HCT116 (cell line): ENCODE measurements around the gene CACNA1F. TPM values are rescaled to one million over a fixed set of nuclear protein-coding genes. Genes with fewer than 3 reads are reported as not detected.

Experiments
- ATAC-seq: fragments of 200-7000 bp; cut with Tn5 transposase; 2 replicates; pipeline ENCODE4 v1.9.1; 2020; ENCODE audit warnings: mild to moderate bottlenecking, moderate library complexity
- BruUV-seq: library from RNA; stranded (reverse); fragments of 400-500 nt; replicated peaks from 2 replicates; lab custom pipeline; 2021; lab: Mats Ljungman, UMichigan
- CTCF ChIA-PET: fragments of 300-600 bp; sonication (Branson Sonifier 250); formaldehyde crosslinking; loops from one replicate; lab custom pipeline; 2021; ENCODE audit warnings: antibody characterized with exemption; lab: Charles Lee
- POLR2A ChIA-PET: fragments of 300-600, 350-600 bp; sonication (Branson Sonifier 250); formaldehyde crosslinking; loops from one replicate; lab custom pipeline; 2021; ENCODE audit warnings: antibody characterized with exemption; lab: Charles Lee
- RAD21 ChIA-PET, 2 experiments: fragments of 300-600 bp; sonication (Branson Sonifier 250); formaldehyde crosslinking; loops; one replicate each; lab custom pipeline; 2023; ENCODE audit warnings: low total read pairs in 2 of 2; ENCODE audit not compliant: uncharacterized antibody in 2 of 2, unreplicated experiment in 2 of 2, low non-redundant PET in 1 of 2; lab: Charles Lee
- DNase-seq: peaks from one replicate; pipeline ENCODE4 v3.0.0-alpha.2; 2010; ENCODE audit warnings: low read depth, low spot score
- H2AFZ ChIP-seq: fragments of 200-600 bp; shearing (Covaris generic), sonication (generic); 2 replicates; pipeline ENCODE4 v1.6.1; 2017; ENCODE audit warnings: low read depth, mixed run types, mixed read lengths, antibody characterized with exemption, low read length; ENCODE audit not compliant: poor library complexity, severe bottlenecking
- H3K27ac ChIP-seq: 2 replicates; pipeline ENCODE4 v1.5.1; 2012; ENCODE audit warnings: low read depth, low read length
- H3K27me3 ChIP-seq: fragments of 200-600 bp; sonication (generic); 2 replicates; pipeline ENCODE4 v1.6.1; 2016; ENCODE audit warnings: mixed run types, low read length, mixed read lengths; ENCODE audit not compliant: insufficient read depth
- H3K36me3 ChIP-seq, 2 experiments: fragments of 200-500 bp in 1 of 2; fragments of 200-600 bp in 1 of 2; sonication (Bioruptor generic) in 1 of 2; sonication (generic) in 1 of 2; 2 replicates each; pipeline versions ENCODE4 v1.5.1 to v1.6.1; 2014 to 2016; ENCODE audit warnings: low read length in 2 of 2, inconsistent platforms in 1 of 2, mixed read lengths in 1 of 2, mixed run types in 1 of 2; ENCODE audit not compliant: insufficient read depth in 2 of 2, control insufficient read depth in 1 of 2
- H3K4me1 ChIP-seq, 2 experiments: fragments of 200-600 bp in 1 of 2; sonication (generic) in 1 of 2; 2 replicates each; pipeline versions ENCODE4 v1.5.1 to v1.6.1; 2012 to 2017; ENCODE audit warnings: low read length in 2 of 2, inconsistent platforms in 1 of 2, mild to moderate bottlenecking in 1 of 2, mixed read lengths in 1 of 2, mixed run types in 1 of 2, moderate library complexity in 1 of 2; ENCODE audit not compliant: insufficient read depth in 2 of 2, control insufficient read depth in 1 of 2
- H3K4me2 ChIP-seq: fragments of 200-600 bp; sonication (generic); 2 replicates; pipeline ENCODE4 v1.6.1; 2017; ENCODE audit warnings: mixed run types, low read length, mixed read lengths
- H3K4me3 ChIP-seq, 2 experiments: fragments of 200-600 bp in 1 of 2; sonication (generic) in 1 of 2; replicated peaks in 1 of 2; 2 replicates each; pipeline ENCODE4 v1.5.1; 2011 to 2016; ENCODE audit warnings: low read length in 2 of 2, control low read depth in 1 of 2, low read depth in 1 of 2, mild to moderate bottlenecking in 1 of 2, mixed read lengths in 1 of 2, mixed run types in 1 of 2
- H3K79me2 ChIP-seq: fragments of 200-600 bp; sonication (generic); 2 replicates; pipeline ENCODE4 v1.6.1; 2017; ENCODE audit warnings: mild to moderate bottlenecking, mixed run types, low read length, moderate library complexity, mixed read lengths; ENCODE audit not compliant: insufficient read depth
- H3K9ac ChIP-seq: fragments of 200-600 bp; sonication (generic); 2 replicates; pipeline ENCODE4 v1.6.1; 2016; ENCODE audit warnings: low read length, mixed read lengths
- H3K9me2 ChIP-seq: fragments of 200-600 bp; sonication (generic), shearing (Covaris generic); 2 replicates; pipeline ENCODE4 v1.6.1; 2017; ENCODE audit warnings: mixed run types, mild to moderate bottlenecking, moderate library complexity; ENCODE audit not compliant: insufficient read depth
- H3K9me3 ChIP-seq, 2 experiments: fragments of 200-500 bp in 1 of 2; fragments of 200-600 bp in 1 of 2; sonication (Bioruptor generic) in 1 of 2; sonication (generic) in 1 of 2; 2 replicates each; pipeline ENCODE4 v1.6.1; 2014 to 2017; ENCODE audit warnings: low read length in 2 of 2, mixed read lengths in 2 of 2, inconsistent platforms in 1 of 2, low read depth in 1 of 2, mild to moderate bottlenecking in 1 of 2, mixed run types in 1 of 2, moderate library complexity in 1 of 2; ENCODE audit not compliant: control insufficient read depth in 1 of 2, insufficient read depth in 1 of 2
- H4K20me1 ChIP-seq: fragments of 200-600 bp; sonication (generic), shearing (Covaris generic); 2 replicates; pipeline ENCODE4 v1.6.1; 2017; ENCODE audit warnings: mixed run types, mild to moderate bottlenecking, moderate library complexity; ENCODE audit not compliant: insufficient read depth
- CEBPB ChIP-seq: IDR thresholded peaks from 2 replicates; pipeline ENCODE4 v1.6.1; 2012; ENCODE audit warnings: low read depth
- EGR1 ChIP-seq: IDR thresholded peaks from 2 replicates; pipeline ENCODE4 v1.6.1; 2012; ENCODE audit warnings: low read depth
- ELF1 ChIP-seq: IDR thresholded peaks from 2 replicates; pipeline ENCODE4 v1.6.1; 2012; ENCODE audit warnings: low read depth, borderline replicate concordance
- EZH2 ChIP-seq: fragments of 200-600 bp; sonication (generic); IDR thresholded peaks from 2 replicates; pipeline ENCODE4 v1.6.1; 2017; ENCODE audit warnings: antibody characterized with exemption, mixed run types
- POLR2AphosphoS5 ChIP-seq: IDR thresholded peaks from 2 replicates; pipeline ENCODE4 v1.6.1; 2011; ENCODE audit warnings: mild to moderate bottlenecking, low read depth, low read length, moderate library complexity
- SP1 ChIP-seq: IDR thresholded peaks from 2 replicates; pipeline ENCODE4 v1.6.1; 2012; ENCODE audit warnings: low read depth
- SRF ChIP-seq: IDR thresholded peaks from 2 replicates; pipeline ENCODE4 v1.6.1; 2012; ENCODE audit warnings: low read depth
- ZFX ChIP-seq: fragments of 450-650 bp; IDR thresholded peaks from 2 replicates; pipeline ENCODE4 v1.6.1; 2017
- intact Hi-C: fragments of 100-400 bp; cut with micrococcal nuclease; formaldehyde crosslinking; loops from 2 replicates; pipeline ENCODE4 v1.10.0; 2022
- total RNA-seq: library from RNA; stranded (reverse); gene quantifications from one replicate; pipeline ENCODE4 v1.2.1, GENCODE V29; 2021; ENCODE audit not compliant: unreplicated experiment
- TF ChIP-seq, protein P1 (sequence below), 3 experiments: fragments of 200-600 bp in 1 of 3; sonication (generic) in 1 of 3; IDR thresholded peaks in 2 of 3; conservative IDR thresholded peaks in 1 of 3; 2 replicates each; pipeline ENCODE4 v1.5.1; 2012 to 2017; ENCODE audit warnings: low read depth in 2 of 3, low read length in 2 of 3, antibody characterized with exemption in 1 of 3, borderline replicate concordance in 1 of 3, control low read depth in 1 of 3, mild to moderate bottlenecking in 1 of 3, mixed read lengths in 1 of 3, mixed run types in 1 of 3, moderate library complexity in 1 of 3; ENCODE audit not compliant: insufficient read depth in 1 of 3
- TF ChIP-seq, protein P2 (sequence below): IDR thresholded peaks from 2 replicates; pipeline ENCODE4 v1.6.1; 2012

Gene CACNA1F
- total RNA-seq, 1 experiment from 2014 or later = not detected

DNA sequence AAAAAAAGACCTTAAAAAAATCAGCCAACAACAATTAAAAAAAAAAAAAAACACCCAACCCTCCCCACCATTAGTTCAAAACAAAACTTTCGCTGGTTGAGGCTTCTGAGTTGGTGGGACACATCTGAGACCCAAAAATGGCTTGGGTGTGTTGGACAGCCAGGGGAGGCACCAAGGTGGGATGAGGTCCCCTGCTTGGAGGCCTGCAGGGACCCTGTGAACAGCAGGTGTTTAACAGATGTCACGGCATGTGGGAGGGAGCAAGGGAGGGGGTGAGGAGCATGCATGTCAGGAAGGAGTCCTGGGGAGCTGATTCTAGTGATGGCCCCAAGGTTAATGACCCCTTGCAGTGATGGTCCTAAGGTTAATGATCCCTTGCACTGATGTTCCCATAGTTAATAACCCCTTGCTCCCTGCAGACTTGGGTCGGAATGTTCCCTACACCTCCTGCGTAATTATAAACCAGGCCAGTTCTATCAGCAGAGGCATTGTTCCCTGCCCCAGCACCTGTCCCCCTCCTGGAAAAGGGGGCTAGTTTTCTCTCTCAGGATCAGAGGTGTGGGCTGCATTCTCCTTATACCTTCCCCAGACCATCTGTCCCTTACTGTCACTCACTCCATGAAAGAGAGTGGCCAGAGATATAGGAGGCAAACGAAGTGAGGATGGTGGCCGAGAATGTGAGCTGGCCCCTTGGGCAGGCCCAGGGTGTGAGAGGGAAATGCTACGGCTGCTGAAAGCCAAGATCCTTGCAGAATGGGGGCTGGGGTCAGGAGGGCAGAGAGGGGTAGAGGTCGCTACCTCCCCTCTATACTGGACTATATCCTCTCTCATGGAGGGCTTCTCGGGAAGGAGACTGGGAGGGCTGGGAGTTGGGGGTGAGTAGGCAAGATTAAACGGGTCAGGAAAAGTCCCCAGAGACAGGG is 33.6 kb upstream of the CACNA1F start:
- Histone ChIP-seq H3K36me3 (no peaks in the 10 kb centered on the region), H3K4me2 (no peak overlapping the region), H2AFZ (no peak overlapping the region), H4K20me1 (no peaks in the 10 kb centered on the region), H3K79me2 (peaks cover 3% of the 10 kb centered on the region; the same call in 1 of the 2 replicates), H3K9me3 (no peaks in the 10 kb centered on the region), H3K9me2 (no peaks in the 10 kb centered on the region), H3K9ac (no peak overlapping the region), H3K4me3 (no peak overlapping the region), H3K4me1 (peaks cover 8 to 23% of the 10 kb centered on the region in 2 experiments), H3K27me3 (no peaks in the 10 kb centered on the region), H3K27ac (no peak overlapping the region)
- RAD21 ChIA-PET = no interaction called here
- TF ChIP-seq SP1 (no peak), POLR2AphosphoS5 (no peak), ELF1 (no peak), EGR1 (no peak), EZH2 (no peak), CEBPB (no peak), ZFX (no peak), SRF (no peak)
- TF ChIP-seq, protein P1, sequence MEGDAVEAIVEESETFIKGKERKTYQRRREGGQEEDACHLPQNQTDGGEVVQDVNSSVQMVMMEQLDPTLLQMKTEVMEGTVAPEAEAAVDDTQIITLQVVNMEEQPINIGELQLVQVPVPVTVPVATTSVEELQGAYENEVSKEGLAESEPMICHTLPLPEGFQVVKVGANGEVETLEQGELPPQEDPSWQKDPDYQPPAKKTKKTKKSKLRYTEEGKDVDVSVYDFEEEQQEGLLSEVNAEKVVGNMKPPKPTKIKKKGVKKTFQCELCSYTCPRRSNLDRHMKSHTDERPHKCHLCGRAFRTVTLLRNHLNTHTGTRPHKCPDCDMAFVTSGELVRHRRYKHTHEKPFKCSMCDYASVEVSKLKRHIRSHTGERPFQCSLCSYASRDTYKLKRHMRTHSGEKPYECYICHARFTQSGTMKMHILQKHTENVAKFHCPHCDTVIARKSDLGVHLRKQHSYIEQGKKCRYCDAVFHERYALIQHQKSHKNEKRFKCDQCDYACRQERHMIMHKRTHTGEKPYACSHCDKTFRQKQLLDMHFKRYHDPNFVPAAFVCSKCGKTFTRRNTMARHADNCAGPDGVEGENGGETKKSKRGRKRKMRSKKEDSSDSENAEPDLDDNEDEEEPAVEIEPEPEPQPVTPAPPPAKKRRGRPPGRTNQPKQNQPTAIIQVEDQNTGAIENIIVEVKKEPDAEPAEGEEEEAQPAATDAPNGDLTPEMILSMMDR (IDR thresholded peaks at IDR 0.05 in 2 of 3, conservative IDR thresholded peaks at IDR 0.05 in 1 of 3; ENCODE audit: borderline replicate concordance in 1 of 3, insufficient read depth in 1 of 3, low read depth in 2 of 3, low read length in 2 of 3) = no peak
- TF ChIP-seq, protein P2, sequence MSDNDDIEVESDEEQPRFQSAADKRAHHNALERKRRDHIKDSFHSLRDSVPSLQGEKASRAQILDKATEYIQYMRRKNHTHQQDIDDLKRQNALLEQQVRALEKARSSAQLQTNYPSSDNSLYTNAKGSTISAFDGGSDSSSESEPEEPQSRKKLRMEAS = no peak
- no TSS peak for BruUV-seq
- DNase-seq (no peak), ATAC-seq (no peak)
- POLR2A ChIA-PET = no interaction called here
- CTCF ChIA-PET = no interaction called here
- intact Hi-C loops = no loop called here
